Effector memory CD4-positive, alpha-beta T cell (primary cell): ENCODE results near the gene JAK3.

ENCODE experiments used
- DNase-seq, 3 donors: peaks; one replicate each; pipeline ENCODE4 v3.0.0-alpha.2; 2020
- H3K27ac ChIP-seq: 2 replicates; pipeline ENCODE4 v1.7.0; 2013; ENCODE audit warnings: mild to moderate bottlenecking, low read length, moderate library complexity; ENCODE audit not compliant: insufficient read depth, poor library complexity, severe bottlenecking
- H3K27me3 ChIP-seq: replicated peaks from 2 replicates; pipeline ENCODE4 v1.7.0; 2013; ENCODE audit warnings: mild to moderate bottlenecking, low read length; ENCODE audit not compliant: insufficient read depth, control insufficient read depth, poor library complexity, severe bottlenecking
- H3K36me3 ChIP-seq: 2 replicates; pipeline ENCODE4 v1.7.0; 2013; ENCODE audit warnings: mild to moderate bottlenecking, low read length, moderate library complexity; ENCODE audit not compliant: control insufficient read depth, insufficient read depth
- H3K4me1 ChIP-seq: 2 replicates; pipeline ENCODE4 v1.7.0; 2013; ENCODE audit warnings: low read length, mild to moderate bottlenecking; ENCODE audit not compliant: control insufficient read depth, insufficient read depth, poor library complexity, severe bottlenecking
- H3K4me3 ChIP-seq: 2 replicates; pipeline ENCODE4 v1.7.0; 2013; ENCODE audit warnings: low read length, low read depth, mild to moderate bottlenecking; ENCODE audit not compliant: insufficient read depth, poor library complexity, severe bottlenecking
- H3K9me3 ChIP-seq: 2 replicates; pipeline ENCODE4 v1.7.0; 2013; ENCODE audit warnings: mild to moderate bottlenecking, low read length, moderate library complexity; ENCODE audit not compliant: control insufficient read depth

Gene JAK3

DNA sequence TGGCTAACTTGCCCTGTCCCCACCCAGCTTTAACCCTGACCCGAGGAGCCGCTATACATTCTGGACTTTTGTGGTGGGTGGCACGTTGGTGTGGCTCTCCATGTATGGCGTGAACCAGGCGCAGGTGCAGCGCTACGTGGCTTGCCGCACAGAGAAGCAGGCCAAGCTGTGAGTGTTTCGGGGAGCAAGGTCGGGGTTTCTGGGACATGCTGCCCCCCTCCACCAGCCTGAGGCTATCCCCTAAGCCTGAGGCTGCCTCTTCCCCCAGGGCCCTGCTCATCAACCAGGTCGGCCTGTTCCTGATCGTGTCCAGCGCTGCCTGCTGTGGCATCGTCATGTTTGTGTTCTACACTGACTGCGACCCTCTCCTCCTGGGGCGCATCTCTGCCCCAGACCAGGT lies 29.9 kb upstream of the JAK3 start:
- H3K27me3 ChIP-seq, result no peaks in the 10 kb centered on the region
- H3K4me3 ChIP-seq, result no peak overlapping the region
- DNase-seq, result no peak
- H3K4me1 ChIP-seq, result peaks cover 10% of the 10 kb centered on the region
- H3K27ac ChIP-seq, result no peak overlapping the region
- H3K9me3 ChIP-seq, result no peaks in the 10 kb centered on the region
- no peaks in the 10 kb centered on the region for H3K36me3 ChIP-seq

DNA sequence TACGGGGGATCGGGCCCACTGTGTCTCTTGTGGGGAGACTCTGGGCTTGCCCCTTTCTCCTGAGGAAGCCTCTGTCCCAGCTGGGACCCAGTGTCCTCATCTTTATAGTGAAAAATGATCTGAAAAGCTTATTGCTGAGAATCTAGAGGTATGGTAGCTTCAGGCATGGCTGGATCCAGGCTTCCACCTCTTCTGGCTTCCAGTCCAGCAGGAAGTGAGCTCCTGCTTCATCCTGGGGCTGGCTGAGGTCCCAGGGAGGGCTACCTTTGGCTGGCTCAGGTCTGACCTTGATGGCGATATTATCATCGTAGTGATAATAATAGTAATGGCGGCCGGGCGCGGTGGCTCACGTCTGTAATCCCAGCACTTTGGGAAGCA lies 27.0 kb upstream of the JAK3 start:
- no peak overlapping the region for H3K27ac ChIP-seq
- no peak overlapping the region for H3K4me3 ChIP-seq
- H3K27me3 ChIP-seq, result no peaks in the 10 kb centered on the region
- peaks cover 22% of the 10 kb centered on the region for H3K4me1 ChIP-seq
- DNase-seq, result no peak
- no peaks in the 10 kb centered on the region for H3K36me3 ChIP-seq
- H3K9me3 ChIP-seq, result no peaks in the 10 kb centered on the region

DNA sequence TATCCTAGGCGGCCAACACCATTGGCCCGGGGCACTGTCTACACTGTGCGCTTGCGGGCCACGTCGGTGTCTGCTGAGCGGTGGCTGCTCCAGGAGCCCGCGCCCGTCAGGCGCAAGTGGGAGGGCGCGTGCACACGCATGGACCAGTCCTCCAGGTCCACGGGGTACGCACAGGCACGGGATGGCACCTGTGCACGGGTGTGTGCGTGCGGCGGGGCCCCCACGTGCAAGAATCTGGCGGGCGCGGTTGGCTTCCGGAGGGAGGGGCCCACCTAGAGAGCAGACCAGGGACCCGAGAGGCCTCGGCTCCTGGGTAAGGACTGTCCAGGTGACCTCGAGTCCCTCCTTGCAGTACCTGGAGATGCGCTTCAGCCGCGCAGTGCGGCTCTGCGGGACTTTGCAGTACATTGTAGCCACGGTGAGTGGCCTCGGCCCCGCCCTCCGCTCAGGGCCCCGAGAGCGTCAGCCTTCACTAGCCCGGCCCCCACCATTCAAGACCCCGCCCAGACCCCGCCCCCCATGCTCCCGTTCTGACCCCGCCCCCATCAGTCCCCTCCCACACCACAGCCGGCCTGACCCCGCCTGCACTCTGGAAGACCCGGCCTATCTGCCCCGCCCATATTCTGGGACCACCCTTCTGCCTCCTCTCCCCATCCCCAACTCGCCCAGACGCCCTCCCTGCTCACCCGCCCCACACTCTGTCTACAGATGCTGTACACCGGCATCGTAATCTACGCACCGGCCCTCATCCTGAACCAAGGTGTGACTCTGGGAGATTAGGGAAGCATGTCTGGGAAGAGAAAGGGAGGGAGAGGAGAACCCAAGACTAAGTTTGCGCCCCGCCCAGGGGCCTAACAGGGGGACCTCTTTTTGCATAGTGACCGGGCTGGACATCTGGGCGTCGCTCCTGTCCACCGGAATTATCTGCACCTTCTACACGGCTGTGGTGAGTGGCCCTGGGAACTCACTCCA lies 26.3 kb upstream of the JAK3 start:
- Histone ChIP-seq H3K4me3 (peak overlapping the region; percentile 56), H3K9me3 (no peaks in the 10 kb centered on the region), H3K36me3 (no peaks in the 10 kb centered on the region), H3K27me3 (no peaks in the 10 kb centered on the region), H3K27ac (no peak overlapping the region), H3K4me1 (peaks cover 22% of the 10 kb centered on the region)
- peak; percentile 45 to 51 (median 45) for DNase-seq

DNA sequence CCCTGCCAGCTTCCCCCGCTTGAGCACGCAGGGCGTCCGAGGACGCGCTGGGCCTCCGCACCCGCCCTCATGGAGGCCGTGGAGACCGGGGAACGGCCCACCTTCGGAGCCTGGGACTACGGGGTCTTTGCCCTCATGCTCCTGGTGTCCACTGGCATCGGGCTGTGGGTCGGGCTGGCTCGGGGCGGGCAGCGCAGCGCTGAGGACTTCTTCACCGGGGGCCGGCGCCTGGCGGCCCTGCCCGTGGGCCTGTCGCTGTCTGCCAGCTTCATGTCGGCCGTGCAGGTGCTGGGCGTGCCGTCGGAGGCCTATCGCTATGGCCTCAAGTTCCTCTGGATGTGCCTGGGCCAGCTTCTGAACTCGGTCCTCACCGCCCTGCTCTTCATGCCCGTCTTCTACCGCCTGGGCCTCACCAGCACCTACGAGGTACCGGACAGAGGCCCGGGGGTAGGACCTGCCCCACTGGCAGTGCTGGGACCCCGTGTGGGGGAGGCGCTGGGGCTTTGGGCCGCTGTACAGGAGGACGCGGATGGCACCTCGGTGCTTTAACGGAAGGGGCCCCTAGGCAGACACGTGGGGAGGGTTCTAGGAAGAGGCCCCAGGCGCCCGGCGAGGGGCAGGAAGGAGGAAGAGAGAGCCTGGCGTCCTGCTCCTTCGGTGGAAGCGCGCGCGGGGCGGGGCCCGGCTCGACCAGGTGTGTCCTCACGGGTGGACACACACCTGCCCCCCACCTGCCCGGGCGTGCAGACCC lies 24.6 kb upstream of the JAK3 start:
- Histone ChIP-seq H3K4me1 (peaks cover 22% of the 10 kb centered on the region), H3K36me3 (no peaks in the 10 kb centered on the region), H3K9me3 (no peaks in the 10 kb centered on the region), H3K27ac (peak overlapping the region; percentile 53), H3K27me3 (no peaks in the 10 kb centered on the region), H3K4me3 (peak overlapping the region; percentile 56)
- DNase-seq, result peak in 1 of 3 donors; percentile 18

DNA sequence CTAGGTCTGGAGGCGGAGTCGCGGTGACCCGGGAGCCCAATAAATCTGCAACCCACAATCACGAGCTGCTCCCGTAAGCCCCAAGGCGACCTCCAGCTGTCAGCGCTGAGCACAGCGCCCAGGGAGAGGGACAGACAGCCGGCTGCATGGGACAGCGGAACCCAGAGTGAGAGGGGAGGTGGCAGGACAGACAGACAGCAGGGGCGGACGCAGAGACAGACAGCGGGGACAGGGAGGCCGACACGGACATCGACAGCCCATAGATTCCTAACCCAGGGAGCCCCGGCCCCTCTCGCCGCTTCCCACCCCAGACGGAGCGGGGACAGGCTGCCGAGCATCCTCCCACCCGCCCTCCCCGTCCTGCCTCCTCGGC lies 24.1 kb upstream of the JAK3 start, which contains the start of gene SLC5A5:
Gene SLC5A5, plus strand, starts transcription at position 68 of the 373 bp plus-strand sequence. CDS start 375 bp downstream, outside the sequence.
- Histone ChIP-seq H3K4me3 (peak within 1 kb of the TSS; percentile 56), H3K4me1 (peaks cover 22% of the 10 kb centered on the region), H3K27me3 (no peaks in the 10 kb centered on the region), H3K36me3 (no peaks in the 10 kb centered on the region), H3K9me3 (no peaks in the 10 kb centered on the region), H3K27ac (peak within 1 kb of the TSS; percentile 53)
- no peak for DNase-seq

DNA sequence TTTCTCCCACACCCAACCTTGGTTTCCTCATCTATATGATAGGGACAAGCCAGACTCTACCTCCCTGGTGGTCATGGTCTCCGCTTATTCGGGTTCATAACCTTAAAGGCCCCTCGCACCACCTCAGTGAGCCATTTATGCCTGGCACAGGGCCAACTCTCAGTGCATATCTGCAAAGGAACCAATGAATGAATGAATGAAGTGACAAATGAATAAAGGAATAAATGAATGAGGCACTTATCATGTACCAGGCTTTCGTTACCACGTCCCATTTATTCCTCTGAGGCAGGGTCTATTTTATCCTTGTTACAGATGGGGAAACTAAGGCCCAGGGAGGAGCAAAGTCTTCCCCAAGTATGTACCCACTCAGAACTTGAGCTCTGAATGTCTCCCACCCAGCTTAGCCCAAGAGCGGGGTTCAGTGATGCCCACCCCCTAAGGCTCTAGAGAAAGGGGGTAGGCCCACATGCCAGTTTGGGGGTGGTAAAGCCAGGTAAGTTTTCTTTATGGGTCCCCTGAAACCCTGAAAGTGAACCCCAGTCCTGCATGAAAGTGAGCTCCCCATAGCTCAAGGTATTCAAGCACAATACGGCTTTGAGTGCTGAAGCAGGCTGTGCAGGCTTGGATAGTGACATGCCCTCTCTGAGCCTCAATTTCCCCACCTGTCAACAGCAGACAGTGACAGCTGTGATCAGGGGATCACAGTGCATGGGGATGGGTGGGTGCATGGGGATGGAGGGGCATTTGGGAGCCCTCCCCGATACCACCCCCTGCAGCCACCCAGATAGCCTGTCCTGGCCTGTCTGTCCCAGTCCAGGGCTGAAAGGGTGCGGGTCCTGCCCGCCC lies 23.5 kb upstream of the JAK3 start:
- Histone ChIP-seq H3K9me3 (no peaks in the 10 kb centered on the region), H3K27me3 (no peaks in the 10 kb centered on the region), H3K4me3 (peak overlapping the region; percentile 56), H3K4me1 (peaks cover 22% of the 10 kb centered on the region), H3K36me3 (no peaks in the 10 kb centered on the region), H3K27ac (no peak overlapping the region)
- DNase-seq, result no peak

DNA sequence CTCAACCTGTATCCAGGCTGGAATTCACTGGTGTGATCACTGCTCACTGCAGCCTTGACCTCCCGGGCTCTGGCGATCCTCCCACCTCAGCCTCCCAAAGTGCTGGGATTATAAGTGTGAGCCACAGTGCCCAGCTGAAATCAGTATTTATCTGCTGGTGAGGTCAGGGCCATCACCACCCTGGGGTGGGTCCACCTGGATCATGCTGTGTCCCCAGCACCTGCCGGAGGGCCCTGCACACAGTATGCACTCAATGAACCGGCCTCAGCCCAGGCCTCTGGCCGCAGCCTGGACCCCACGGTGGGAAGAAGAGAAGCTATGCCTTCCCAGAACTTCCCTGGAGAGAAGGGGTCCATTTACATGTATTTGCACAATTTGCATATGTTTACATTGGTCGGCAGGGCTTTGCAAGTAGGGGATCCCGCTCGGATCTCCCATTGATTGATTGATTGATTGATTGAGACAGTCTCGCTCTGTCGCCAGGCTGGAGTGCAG lies 21.4 kb upstream of the JAK3 start:
- no peaks in the 10 kb centered on the region for H3K9me3 ChIP-seq
- no peaks in the 10 kb centered on the region for H3K27me3 ChIP-seq
- no peak overlapping the region for H3K27ac ChIP-seq
- DNase-seq, result no peak
- peaks cover 22% of the 10 kb centered on the region for H3K4me1 ChIP-seq
- H3K36me3 ChIP-seq, result peaks cover 7% of the 10 kb centered on the region
- H3K4me3 ChIP-seq, result no peak overlapping the region

DNA sequence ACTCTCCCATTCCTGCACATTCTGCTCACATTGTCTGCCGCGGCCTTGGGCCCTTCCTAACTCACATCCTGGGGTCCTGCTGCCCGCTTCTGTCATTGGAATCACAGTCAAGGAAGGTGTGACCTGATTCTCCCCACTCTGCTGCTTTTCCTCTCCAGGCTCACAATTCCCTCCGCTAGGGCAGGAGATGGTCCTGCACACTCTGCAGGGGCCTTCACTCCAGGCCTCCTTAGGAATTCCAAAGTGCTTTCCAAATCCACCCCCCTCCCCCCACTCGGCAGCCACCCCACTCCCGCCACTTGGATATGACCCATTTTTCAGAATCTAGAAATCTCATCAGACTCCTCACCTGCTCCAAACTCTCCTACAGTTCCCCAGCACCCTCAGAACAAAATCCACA lies 20.9 kb upstream of the JAK3 start:
- H3K4me1 ChIP-seq, result peaks cover 18% of the 10 kb centered on the region
- peaks cover 12% of the 10 kb centered on the region for H3K36me3 ChIP-seq
- no peak overlapping the region for H3K27ac ChIP-seq
- no peaks in the 10 kb centered on the region for H3K27me3 ChIP-seq
- H3K4me3 ChIP-seq, result no peak overlapping the region
- DNase-seq, result no peak
- H3K9me3 ChIP-seq, result no peaks in the 10 kb centered on the region

DNA sequence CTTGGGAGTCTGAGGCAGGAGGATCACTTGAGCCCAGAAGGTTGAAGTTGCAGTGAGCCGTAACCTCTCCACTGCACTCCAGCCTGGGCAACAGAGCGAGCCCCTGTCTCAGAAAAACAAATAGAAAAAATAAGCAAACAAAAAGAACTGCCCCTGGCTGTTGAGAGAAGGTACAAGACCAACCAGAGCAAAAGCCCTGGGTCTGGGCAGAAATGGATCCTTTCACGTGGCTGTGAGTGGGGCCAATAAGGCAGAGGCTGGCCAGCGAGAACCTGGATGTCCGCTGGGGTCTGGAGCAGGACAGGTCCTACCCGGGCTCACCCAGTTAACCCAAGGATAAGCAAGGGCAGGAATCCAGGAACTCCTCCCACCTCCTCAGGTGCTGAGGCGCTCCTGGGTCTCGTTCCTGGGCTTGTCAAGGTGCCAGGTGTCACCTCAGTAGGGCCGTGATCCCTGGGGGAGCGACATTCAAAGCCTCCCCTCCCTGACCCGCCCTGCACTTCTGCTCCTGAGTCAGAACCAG lies 19.2 kb upstream of the JAK3 start:
- Histone ChIP-seq H3K9me3 (no peaks in the 10 kb centered on the region), H3K4me1 (peaks cover 7% of the 10 kb centered on the region), H3K36me3 (peaks cover 28% of the 10 kb centered on the region), H3K27ac (no peak overlapping the region), H3K27me3 (no peaks in the 10 kb centered on the region), H3K4me3 (no peak overlapping the region)
- no peak for DNase-seq
